WTC11 (cell line): ENCODE results near the gene TSHZ3. TPM values are rescaled to one million over a fixed set of nuclear protein-coding genes. Genes with fewer than 3 reads are reported as not detected.

Source experiments
- ATAC-seq: fragments of 200-7000 bp; cut with Tn5 transposase; 2 replicates; pipeline ENCODE4 v1.10.0; 2021; ENCODE audit warnings: mild to moderate bottlenecking, moderate library complexity
- CTCF ChIA-PET: fragments of 300-600 bp; sonication (Branson Sonifier 250); formaldehyde crosslinking; loops from one replicate; lab custom pipeline; 2021; ENCODE audit warnings: antibody characterized with exemption; lab: Charles Lee
- POLR2A ChIA-PET: fragments of 350-600 bp; sonication (Branson Sonifier 250); formaldehyde crosslinking; loops from one replicate; lab custom pipeline; 2021; ENCODE audit warnings: antibody characterized with exemption; lab: Charles Lee
- DNase-seq: peaks from one replicate; pipeline ENCODE4 v3.0.0; 2021; ENCODE audit warnings: low spot score
- H3K27ac Mint-ChIP-seq: 2 replicates; pipeline ENCODE4 v1.8.0; 2021; ENCODE audit warnings: mixed read lengths
- H3K27me3 Mint-ChIP-seq: 2 replicates; pipeline ENCODE4 v1.8.0; 2021; ENCODE audit warnings: low read depth, mild to moderate bottlenecking, moderate library complexity, mixed read lengths
- H3K36me3 Mint-ChIP-seq: 2 replicates; pipeline ENCODE4 v1.8.0; 2021; ENCODE audit warnings: mixed read lengths
- H3K4me1 Mint-ChIP-seq: 2 replicates; pipeline ENCODE4 v1.8.0; 2022; ENCODE audit warnings: mixed read lengths
- H3K4me3 Mint-ChIP-seq: 2 replicates; pipeline ENCODE4 v1.8.0; 2021; ENCODE audit warnings: mild to moderate bottlenecking, moderate library complexity, mixed read lengths
- H3K9me3 Mint-ChIP-seq: 2 replicates; pipeline ENCODE4 v1.8.0; 2021; ENCODE audit warnings: mixed read lengths
- CREB1 ChIP-seq: sonication (generic); formaldehyde crosslinking; IDR thresholded peaks from 2 replicates; pipeline ENCODE4 v1.8.0; 2023; ENCODE audit warnings: mild to moderate bottlenecking, missing genetic modification reagents
- CREM ChIP-seq: sonication (generic); formaldehyde crosslinking; IDR thresholded peaks from 2 replicates; pipeline ENCODE4 v1.8.1; 2022; ENCODE audit warnings: mild to moderate bottlenecking, missing genetic modification reagents, moderate library complexity
- EMX1 ChIP-seq: fragments of 250-450 bp; sonication (Bioruptor Pico); IDR thresholded peaks from 2 replicates; pipeline ENCODE4 v1.8.0; 2021; ENCODE audit warnings: mild to moderate bottlenecking
- FOXK1 ChIP-seq: sonication (generic); formaldehyde crosslinking; IDR thresholded peaks from 2 replicates; pipeline ENCODE4 v1.8.0; 2022; ENCODE audit warnings: mild to moderate bottlenecking, moderate library complexity, missing genetic modification reagents
- JAZF1 ChIP-seq: fragments of 250-450 bp; sonication (Bioruptor Pico); IDR thresholded peaks from 2 replicates; pipeline ENCODE4 v1.9.0; 2021; ENCODE audit warnings: moderate library complexity, mild to moderate bottlenecking, inconsistent platforms
- KAT7 ChIP-seq: sonication (generic); formaldehyde crosslinking; IDR thresholded peaks from 2 replicates; pipeline ENCODE4 v1.8.1; 2023; ENCODE audit warnings: missing genetic modification reagents, mild to moderate bottlenecking, borderline replicate concordance
- OVOL2 ChIP-seq: fragments of 250-450 bp; sonication (Bioruptor Pico); IDR thresholded peaks from 2 replicates; pipeline ENCODE4 v1.9.0; 2021; ENCODE audit warnings: mild to moderate bottlenecking, borderline replicate concordance
- RELA ChIP-seq: sonication (generic); formaldehyde crosslinking; IDR thresholded peaks from 2 replicates; pipeline ENCODE4 v1.8.1; 2022; ENCODE audit warnings: missing genetic modification reagents, mild to moderate bottlenecking, borderline replicate concordance
- SMAD3 ChIP-seq: sonication (generic); formaldehyde crosslinking; IDR thresholded peaks from 2 replicates; pipeline ENCODE4 v1.8.0; 2022; ENCODE audit warnings: missing genetic modification reagents, mild to moderate bottlenecking, borderline replicate concordance
- TCF7 ChIP-seq: sonication (generic); formaldehyde crosslinking; IDR thresholded peaks from 2 replicates; pipeline ENCODE4 v1.8.0; 2022; ENCODE audit warnings: mild to moderate bottlenecking, low read depth, missing genetic modification reagents, moderate library complexity
- TEAD1 ChIP-seq: sonication (generic); formaldehyde crosslinking; IDR thresholded peaks from 2 replicates; pipeline ENCODE4 v1.8.0; 2022; ENCODE audit warnings: mild to moderate bottlenecking, missing genetic modification reagents
- ZBTB21 ChIP-seq: sonication (generic); formaldehyde crosslinking; IDR thresholded peaks from 2 replicates; pipeline ENCODE4 v1.8.1; 2023; ENCODE audit warnings: mild to moderate bottlenecking, missing genetic modification reagents, borderline replicate concordance
- ZNF121 ChIP-seq: sonication (generic); formaldehyde crosslinking; IDR thresholded peaks from 2 replicates; pipeline ENCODE4 v1.8.0; 2023; ENCODE audit warnings: missing genetic modification reagents
- ZNF317 ChIP-seq: sonication (generic); formaldehyde crosslinking; IDR thresholded peaks from 2 replicates; pipeline ENCODE4 v1.8.1; 2023; ENCODE audit warnings: low read depth, mild to moderate bottlenecking, moderate library complexity, missing genetic modification reagents, borderline replicate concordance
- total RNA-seq: library from RNA; stranded (reverse); gene quantifications from 3 replicates; pipeline ENCODE4 v1.2.3, GENCODE V29; 2021
- TF ChIP-seq, protein P1 (sequence below): sonication (generic); formaldehyde crosslinking; IDR thresholded peaks from 2 replicates; pipeline ENCODE4 v1.8.1; 2022; ENCODE audit warnings: mild to moderate bottlenecking, moderate library complexity, missing genetic modification reagents
- TF ChIP-seq, protein P2 (sequence below): sonication (generic); formaldehyde crosslinking; IDR thresholded peaks from 2 replicates; pipeline ENCODE4 v1.8.0; 2023; ENCODE audit warnings: mild to moderate bottlenecking, missing genetic modification reagents
- TF ChIP-seq, protein P3 (sequence below): sonication (generic); formaldehyde crosslinking; IDR thresholded peaks from 2 replicates; pipeline ENCODE4 v1.8.1; 2023; ENCODE audit warnings: mild to moderate bottlenecking, moderate library complexity, missing genetic modification reagents
- TF ChIP-seq, protein P4 (sequence below): fragments of 250-450 bp; sonication (Bioruptor Pico); conservative IDR thresholded peaks from 2 replicates; pipeline ENCODE4 v1.9.0; 2021; ENCODE audit warnings: mild to moderate bottlenecking
- TF ChIP-seq, protein P5 (sequence below): sonication (generic); formaldehyde crosslinking; IDR thresholded peaks from 2 replicates; pipeline ENCODE4 v1.8.1; 2022; ENCODE audit warnings: low read depth, mild to moderate bottlenecking, moderate library complexity, missing genetic modification reagents, borderline replicate concordance

Gene TSHZ3
- total RNA-seq, 1 experiment from 2014 or later: 21.4 TPM

DNA sequence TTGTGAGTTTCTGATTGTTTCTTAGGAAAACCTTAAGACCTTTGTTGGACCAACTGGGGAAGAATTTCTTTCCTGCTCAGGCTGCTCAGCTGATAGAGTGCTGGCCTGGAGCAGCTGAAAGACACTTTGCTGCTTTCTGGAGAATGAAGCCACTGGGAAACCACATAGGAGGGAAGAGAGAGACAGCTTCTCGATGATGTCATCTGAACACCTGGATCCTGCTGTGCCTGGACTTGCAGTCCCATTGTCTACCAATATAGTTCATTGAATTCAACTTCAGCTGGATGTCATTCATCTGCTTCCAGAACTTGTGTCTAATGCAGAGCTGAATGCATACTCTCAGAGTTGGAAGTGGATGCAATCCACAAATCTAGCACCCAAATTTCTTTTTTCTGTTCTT is 34.3 kb upstream of the TSHZ3 start:
- Mint-ChIP-seq H3K4me1 (peaks cover 22% of the 10 kb centered on the region), H3K27ac (no peak overlapping the region), H3K4me3 (no peak overlapping the region), H3K27me3 (no peaks in the 10 kb centered on the region; the same call in 1 of the 2 replicates), H3K9me3 (peaks cover 5% of the 10 kb centered on the region), H3K36me3 (peaks cover 18% of the 10 kb centered on the region)
- ChIA-PET CTCF (no interaction called here), POLR2A (no interaction called here)
- no peak for ATAC-seq
- TF ChIP-seq SMAD3 (CRISPR knock-in tag) (no peak), TCF7 (no peak), ZNF121 (CRISPR knock-in tag) (no peak), OVOL2 (CRISPR knock-in tag) (no peak), CREM (CRISPR knock-in tag) (no peak), RELA (no peak), ZNF317 (no peak), TEAD1 (no peak), KAT7 (CRISPR knock-in tag) (no peak), FOXK1 (CRISPR knock-in tag) (no peak), EMX1 (CRISPR knock-in tag) (no peak), ZBTB21 (CRISPR knock-in tag) (no peak)
- TF ChIP-seq, protein P1, sequence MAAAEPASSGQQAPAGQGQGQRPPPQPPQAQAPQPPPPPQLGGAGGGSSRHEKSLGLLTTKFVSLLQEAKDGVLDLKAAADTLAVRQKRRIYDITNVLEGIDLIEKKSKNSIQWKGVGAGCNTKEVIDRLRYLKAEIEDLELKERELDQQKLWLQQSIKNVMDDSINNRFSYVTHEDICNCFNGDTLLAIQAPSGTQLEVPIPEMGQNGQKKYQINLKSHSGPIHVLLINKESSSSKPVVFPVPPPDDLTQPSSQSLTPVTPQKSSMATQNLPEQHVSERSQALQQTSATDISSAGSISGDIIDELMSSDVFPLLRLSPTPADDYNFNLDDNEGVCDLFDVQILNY (CRISPR knock-in tag): no peak
- TF ChIP-seq, protein P2, sequence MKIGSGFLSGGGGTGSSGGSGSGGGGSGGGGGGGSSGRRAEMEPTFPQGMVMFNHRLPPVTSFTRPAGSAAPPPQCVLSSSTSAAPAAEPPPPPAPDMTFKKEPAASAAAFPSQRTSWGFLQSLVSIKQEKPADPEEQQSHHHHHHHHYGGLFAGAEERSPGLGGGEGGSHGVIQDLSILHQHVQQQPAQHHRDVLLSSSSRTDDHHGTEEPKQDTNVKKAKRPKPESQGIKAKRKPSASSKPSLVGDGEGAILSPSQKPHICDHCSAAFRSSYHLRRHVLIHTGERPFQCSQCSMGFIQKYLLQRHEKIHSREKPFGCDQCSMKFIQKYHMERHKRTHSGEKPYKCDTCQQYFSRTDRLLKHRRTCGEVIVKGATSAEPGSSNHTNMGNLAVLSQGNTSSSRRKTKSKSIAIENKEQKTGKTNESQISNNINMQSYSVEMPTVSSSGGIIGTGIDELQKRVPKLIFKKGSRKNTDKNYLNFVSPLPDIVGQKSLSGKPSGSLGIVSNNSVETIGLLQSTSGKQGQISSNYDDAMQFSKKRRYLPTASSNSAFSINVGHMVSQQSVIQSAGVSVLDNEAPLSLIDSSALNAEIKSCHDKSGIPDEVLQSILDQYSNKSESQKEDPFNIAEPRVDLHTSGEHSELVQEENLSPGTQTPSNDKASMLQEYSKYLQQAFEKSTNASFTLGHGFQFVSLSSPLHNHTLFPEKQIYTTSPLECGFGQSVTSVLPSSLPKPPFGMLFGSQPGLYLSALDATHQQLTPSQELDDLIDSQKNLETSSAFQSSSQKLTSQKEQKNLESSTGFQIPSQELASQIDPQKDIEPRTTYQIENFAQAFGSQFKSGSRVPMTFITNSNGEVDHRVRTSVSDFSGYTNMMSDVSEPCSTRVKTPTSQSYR: no peak
- TF ChIP-seq, protein P3, sequence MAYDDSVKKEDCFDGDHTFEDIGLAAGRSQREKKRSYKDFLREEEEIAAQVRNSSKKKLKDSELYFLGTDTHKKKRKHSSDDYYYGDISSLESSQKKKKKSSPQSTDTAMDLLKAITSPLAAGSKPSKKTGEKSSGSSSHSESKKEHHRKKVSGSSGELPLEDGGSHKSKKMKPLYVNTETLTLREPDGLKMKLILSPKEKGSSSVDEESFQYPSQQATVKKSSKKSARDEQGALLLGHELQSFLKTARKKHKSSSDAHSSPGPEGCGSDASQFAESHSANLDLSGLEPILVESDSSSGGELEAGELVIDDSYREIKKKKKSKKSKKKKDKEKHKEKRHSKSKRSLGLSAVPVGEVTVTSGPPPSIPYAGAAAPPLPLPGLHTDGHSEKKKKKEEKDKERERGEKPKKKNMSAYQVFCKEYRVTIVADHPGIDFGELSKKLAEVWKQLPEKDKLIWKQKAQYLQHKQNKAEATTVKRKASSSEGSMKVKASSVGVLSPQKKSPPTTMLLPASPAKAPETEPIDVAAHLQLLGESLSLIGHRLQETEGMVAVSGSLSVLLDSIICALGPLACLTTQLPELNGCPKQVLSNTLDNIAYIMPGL (CRISPR knock-in tag): no peak
- TF ChIP-seq, protein P4, sequence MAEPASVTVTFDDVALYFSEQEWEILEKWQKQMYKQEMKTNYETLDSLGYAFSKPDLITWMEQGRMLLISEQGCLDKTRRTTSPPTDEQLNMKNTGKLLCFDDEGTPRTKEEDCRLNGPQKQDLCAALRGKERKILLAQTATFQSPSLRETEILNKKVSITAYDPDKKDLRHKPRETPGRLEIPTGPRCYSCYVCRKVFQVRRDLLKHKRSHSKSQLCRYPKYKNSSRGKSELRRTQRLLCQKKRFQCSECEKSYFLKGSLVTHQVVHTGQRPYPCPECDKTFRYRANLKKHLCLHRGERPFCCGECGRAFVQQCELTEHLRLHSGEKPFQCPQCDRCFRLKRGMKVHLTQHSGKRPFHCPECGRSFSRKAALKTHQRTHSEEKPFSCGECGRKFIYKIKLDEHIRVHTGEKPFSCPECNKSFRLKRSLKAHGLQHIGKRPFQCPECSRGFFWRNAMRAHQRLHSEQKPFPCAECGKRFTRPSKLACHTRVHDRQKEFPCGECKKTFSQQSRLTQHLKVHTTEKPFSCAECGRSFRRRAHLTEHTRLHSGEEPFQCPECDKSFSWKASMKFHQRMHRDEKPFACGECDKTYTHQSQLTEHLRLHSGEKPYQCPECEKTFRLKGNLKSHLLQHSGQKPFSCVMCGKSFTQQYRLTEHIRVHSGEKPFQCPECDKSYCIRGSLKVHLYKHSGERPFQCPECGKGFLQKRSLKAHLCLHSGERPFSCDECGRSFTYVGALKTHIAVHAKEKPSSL (CRISPR knock-in tag): no peak
- no peak for DNase-seq

DNA sequence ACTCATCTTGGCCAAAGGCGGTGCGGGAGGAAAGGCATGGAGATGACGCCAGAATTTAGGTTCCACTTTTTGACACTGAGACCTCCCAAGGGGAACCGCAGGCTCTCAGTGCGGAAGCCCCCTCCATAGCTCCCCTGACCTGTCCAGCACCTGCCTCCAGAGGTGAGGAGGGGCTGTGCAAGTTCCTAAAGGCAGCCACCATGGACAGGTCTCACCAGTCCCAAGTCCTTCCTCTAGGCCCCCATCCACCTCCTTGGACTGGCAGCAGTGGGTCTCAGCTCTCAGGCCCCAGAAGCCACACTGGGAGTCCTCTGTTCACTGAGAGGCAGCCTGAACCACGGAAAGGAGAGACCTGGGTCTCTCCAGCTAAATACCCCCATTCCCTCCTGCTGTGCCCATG is 31.6 kb upstream of the TSHZ3 start:
- CTCF ChIA-PET: no interaction called here
- Mint-ChIP-seq H3K27ac (no peak overlapping the region), H3K4me1 (peaks cover 5% of the 10 kb centered on the region), H3K4me3 (no peak overlapping the region), H3K9me3 (peaks cover 5% of the 10 kb centered on the region), H3K36me3 (peaks cover 18% of the 10 kb centered on the region), H3K27me3 (no peaks in the 10 kb centered on the region; the same call in 1 of the 2 replicates)
- no peak for DNase-seq
- POLR2A ChIA-PET: no interaction called here
- ATAC-seq: no peak
- TF ChIP-seq CREB1 (CRISPR knock-in tag) (no peak), JAZF1 (CRISPR knock-in tag) (no peak)
- TF ChIP-seq, protein P5, sequence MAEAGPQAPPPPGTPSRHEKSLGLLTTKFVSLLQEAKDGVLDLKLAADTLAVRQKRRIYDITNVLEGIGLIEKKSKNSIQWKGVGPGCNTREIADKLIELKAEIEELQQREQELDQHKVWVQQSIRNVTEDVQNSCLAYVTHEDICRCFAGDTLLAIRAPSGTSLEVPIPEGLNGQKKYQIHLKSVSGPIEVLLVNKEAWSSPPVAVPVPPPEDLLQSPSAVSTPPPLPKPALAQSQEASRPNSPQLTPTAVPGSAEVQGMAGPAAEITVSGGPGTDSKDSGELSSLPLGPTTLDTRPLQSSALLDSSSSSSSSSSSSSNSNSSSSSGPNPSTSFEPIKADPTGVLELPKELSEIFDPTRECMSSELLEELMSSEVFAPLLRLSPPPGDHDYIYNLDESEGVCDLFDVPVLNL (CRISPR knock-in tag): no peak
